ENCODE results near the gene THAP11. TPM values are rescaled to one million over a fixed set of nuclear protein-coding genes. Genes with fewer than 3 reads are reported as not detected.

Gene THAP11
- total and polyA plus RNA-seq, 8 donors: 12.5 to 109 (median 39.3) TPM

DNA sequence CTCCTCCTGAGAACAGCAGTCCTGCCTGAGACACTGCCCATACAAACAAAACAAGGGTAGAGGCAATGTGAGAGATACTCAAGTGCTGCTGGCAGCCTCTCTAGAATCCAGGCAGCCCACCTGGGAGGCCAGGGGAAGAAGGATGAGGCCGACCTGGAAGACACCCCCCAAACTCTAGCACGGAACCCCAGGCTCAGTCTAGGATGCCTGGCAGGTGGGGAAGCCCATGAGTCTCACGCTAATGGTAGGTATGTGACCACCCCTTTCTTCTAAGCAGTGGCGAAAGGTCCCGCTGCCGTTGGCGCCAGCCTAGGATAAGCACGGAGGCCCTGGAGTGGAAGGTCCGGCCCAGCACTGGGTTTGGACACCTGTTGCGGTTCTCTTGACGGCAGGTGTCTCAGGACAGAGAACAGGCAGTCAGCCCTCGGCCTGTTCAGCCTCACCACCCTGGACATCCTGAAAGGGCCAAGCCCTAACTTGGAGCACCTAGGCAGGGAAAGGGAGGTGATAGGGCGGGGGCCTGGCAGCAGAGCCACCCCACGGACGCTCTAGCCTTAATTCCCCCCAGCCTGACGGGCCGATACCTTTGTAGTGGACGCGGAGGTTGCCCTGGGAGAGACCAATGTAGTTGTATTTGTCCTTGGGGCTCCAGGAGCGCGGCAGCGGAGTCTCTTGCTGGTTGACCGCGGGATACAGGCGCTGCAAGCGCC, 36.2 kb upstream of the THAP11 start:
- no peak for TF ChIP-seq POLR2A (IDR thresholded peaks at IDR 0.05)
- no peak for TF ChIP-seq EP300 (IDR thresholded peaks at IDR 0.05)
- peak in 1 of 2 donors; percentile 20 for DNase-seq
- WGBS, 5 donors: 0 to 3% (median 1%) methylated on average over 15 to 26 of the region's 26 CpGs
- intact Hi-C loops (cut with DNase I; ENCODE audit: low total_unique reads): no loop called here
- H3K9me3 ChIP-seq: no peaks in the 10 kb centered on the region
- peaks cover 18 to 53% (median 35%) of the 10 kb centered on the region in 4 donors for H3K4me1 ChIP-seq
- no peaks in the 10 kb centered on the region for H3K27me3 ChIP-seq
- peaks cover 4 to 31% (median 30%) of the 10 kb centered on the region in 4 donors for H3K36me3 ChIP-seq
- H3K4me3 ChIP-seq: peak overlapping the region; percentile 95 to 99 (median 97)
- peak overlapping the region; percentile 78 to 94 (median 87) for H3K27ac ChIP-seq

DNA sequence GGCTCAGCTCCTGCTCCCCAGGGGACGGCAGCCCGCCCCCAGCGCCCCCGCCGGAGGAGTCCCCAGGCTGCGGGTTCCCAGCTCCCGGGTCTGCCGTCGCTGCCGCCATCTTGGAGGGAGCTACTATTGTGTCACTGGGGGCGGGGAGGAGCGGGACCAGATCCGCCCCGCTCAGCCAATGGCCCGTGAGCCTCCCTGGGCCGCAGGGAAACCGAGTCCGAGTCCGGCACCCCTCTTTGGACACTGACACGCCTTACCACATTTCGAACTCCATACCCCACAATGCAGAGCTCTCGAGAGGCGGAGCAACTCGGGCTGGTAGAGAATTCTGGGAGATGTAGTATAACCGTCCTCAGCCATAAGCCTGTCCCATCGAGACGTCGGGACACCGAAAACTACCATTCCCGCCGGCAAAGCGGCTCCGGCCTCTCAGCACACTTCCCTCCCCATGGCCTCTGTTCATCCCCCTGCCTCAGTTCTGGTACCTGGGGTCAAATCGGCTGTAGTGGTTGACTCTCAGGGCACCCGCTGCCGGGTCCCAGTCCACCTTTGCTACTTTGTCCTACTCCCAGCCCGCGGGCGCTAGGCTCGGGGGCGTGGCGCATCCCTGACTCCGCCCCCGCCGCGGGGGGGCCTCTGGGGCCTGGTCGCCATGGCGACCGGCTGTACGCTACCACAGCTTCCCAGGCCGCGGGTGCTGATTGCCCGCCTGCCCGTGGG, 35.5 kb upstream of the THAP11 start, which contains the start of the genes RANBP10 and TSNAXIP1:
TSS of gene RANBP10 (minus strand) at position 133 of the 720 bp plus-strand sequence. CDS start at position 109, 24 bp downstream.
TSS of gene TSNAXIP1 (plus strand) at position 462 of the 720 bp plus-strand sequence. CDS start 261 bp downstream, outside the sequence.
- Histone ChIP-seq H3K27ac (peak within 1 kb of the TSS; percentile 79 to 94 (median 87)), H3K36me3 (peaks cover 0 to 24% (median 24%) of the 10 kb centered on the region in 4 donors), H3K4me3 (peak within 1 kb of the TSS; percentile 95 to 99 (median 97)), H3K9me3 (no peaks in the 10 kb centered on the region), H3K27me3 (no peaks in the 10 kb centered on the region), H3K4me1 (peaks cover 18 to 46% (median 32%) of the 10 kb centered on the region in 4 donors)
- TF ChIP-seq POLR2AphosphoS5 (IDR thresholded peaks at IDR 0.05): peak; percentile 38 to 90 (median 88)
- TF ChIP-seq, protein P1, sequence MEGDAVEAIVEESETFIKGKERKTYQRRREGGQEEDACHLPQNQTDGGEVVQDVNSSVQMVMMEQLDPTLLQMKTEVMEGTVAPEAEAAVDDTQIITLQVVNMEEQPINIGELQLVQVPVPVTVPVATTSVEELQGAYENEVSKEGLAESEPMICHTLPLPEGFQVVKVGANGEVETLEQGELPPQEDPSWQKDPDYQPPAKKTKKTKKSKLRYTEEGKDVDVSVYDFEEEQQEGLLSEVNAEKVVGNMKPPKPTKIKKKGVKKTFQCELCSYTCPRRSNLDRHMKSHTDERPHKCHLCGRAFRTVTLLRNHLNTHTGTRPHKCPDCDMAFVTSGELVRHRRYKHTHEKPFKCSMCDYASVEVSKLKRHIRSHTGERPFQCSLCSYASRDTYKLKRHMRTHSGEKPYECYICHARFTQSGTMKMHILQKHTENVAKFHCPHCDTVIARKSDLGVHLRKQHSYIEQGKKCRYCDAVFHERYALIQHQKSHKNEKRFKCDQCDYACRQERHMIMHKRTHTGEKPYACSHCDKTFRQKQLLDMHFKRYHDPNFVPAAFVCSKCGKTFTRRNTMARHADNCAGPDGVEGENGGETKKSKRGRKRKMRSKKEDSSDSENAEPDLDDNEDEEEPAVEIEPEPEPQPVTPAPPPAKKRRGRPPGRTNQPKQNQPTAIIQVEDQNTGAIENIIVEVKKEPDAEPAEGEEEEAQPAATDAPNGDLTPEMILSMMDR (IDR thresholded peaks at IDR 0.05): peak in 1 of 7 experiments; percentile 20
- TF ChIP-seq EP300 (IDR thresholded peaks at IDR 0.05): no peak
- TF ChIP-seq POLR2A (IDR thresholded peaks at IDR 0.05): peak in 2 of 4 donors; percentile 60 to 65
- WGBS, 5 donors: 0% methylated on average over 38 to 54 of the region's 54 CpGs
- DNase-seq: peak; percentile 97 to 100
- intact Hi-C loops (cut with DNase I; ENCODE audit: low total_unique reads): no loop called here

DNA sequence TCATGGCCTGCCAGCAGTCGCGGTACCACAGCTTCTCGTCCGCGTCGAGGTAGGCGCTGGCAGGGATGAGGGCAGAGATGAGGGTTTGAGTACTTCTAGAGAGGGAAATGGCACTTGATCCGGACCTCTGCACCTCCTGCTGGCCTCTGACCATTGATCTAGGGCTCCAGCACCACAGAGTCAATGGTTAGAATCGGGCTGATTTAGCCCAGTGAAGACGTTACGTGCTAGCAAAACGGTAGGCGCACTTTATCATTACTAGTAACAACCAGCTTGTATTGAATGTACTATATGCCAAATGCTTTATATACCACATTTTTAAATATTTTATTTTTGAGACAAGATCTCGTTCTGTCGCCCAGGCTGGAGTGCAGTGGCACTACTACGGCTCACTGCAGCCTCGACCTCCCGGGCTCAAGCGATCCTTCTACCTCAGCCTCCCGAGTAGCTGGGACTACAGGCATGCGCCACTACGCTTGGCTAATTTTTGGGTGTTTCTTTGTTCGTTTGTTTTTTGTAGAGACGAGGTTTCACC, 34.9 kb upstream of the THAP11 start:
- WGBS, 5 donors: 25 to 41% (median 28%) methylated on average over 17 to 24 of the region's 24 CpGs
- no peaks in the 10 kb centered on the region for H3K9me3 ChIP-seq
- intact Hi-C loops (cut with DNase I; ENCODE audit: low total_unique reads): no loop called here
- peaks cover 18 to 40% (median 28%) of the 10 kb centered on the region in 4 donors for H3K4me1 ChIP-seq
- H3K4me3 ChIP-seq: peak overlapping the region; percentile 95 to 99 (median 97)
- peak overlapping the region; percentile 79 to 94 (median 87) for H3K27ac ChIP-seq
- H3K36me3 ChIP-seq: peaks cover 0 to 18% (median 17%) of the 10 kb centered on the region in 4 donors
- no peaks in the 10 kb centered on the region for H3K27me3 ChIP-seq
- TF ChIP-seq POLR2AphosphoS5 (IDR thresholded peaks at IDR 0.05) (no peak), EP300 (IDR thresholded peaks at IDR 0.05) (no peak), POLR2A (IDR thresholded peaks at IDR 0.05) (no peak)
- TF ChIP-seq, protein P1 (IDR thresholded peaks at IDR 0.05): no peak
- no peak for DNase-seq

DNA sequence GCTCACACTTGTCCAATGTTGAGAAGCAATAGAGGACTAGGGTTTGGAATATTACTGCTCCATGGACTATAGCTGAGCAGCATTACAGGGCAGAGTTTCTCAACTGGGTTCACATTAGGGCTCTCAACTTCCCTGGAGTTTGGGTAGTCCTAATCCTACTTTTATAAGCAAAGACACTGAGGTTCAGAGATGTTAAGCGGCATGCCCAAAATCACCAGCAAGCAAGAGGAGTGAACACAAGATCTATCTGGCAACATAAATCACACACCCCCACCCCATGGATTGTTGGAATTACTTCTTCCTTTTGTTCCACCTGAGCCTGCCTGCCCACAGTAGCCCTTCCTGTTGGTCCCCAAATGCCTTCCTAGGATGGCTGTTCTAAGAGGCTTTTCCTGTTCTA, 30.2 kb upstream of the THAP11 start:
- no peaks in the 10 kb centered on the region for H3K27me3 ChIP-seq
- TF ChIP-seq EP300 (IDR thresholded peaks at IDR 0.05): no peak
- TF ChIP-seq POLR2AphosphoS5 (IDR thresholded peaks at IDR 0.05): no peak
- TF ChIP-seq POLR2A (IDR thresholded peaks at IDR 0.05): no peak
- TF ChIP-seq, protein P1 (IDR thresholded peaks at IDR 0.05): no peak
- intact Hi-C loops (cut with DNase I; ENCODE audit: low total_unique reads): loop anchor here (10.0 kb wide), 1 partner anchor 223 kb away; no protein-coding TSS in a partner anchor
- no peak overlapping the region for H3K4me3 ChIP-seq
- WGBS, 5 donors: 93 to 100% (median 100%) methylated on average over 1 of the region's 1 CpG
- no peak overlapping the region for H3K27ac ChIP-seq
- peaks cover 5 to 15% (median 10%) of the 10 kb centered on the region in 4 donors for H3K4me1 ChIP-seq
- H3K36me3 ChIP-seq: no peaks in the 10 kb centered on the region
- no peak for DNase-seq
- H3K9me3 ChIP-seq: no peaks in the 10 kb centered on the region

Measured in stomach (tissue), 9 donors.